Pancreas (tissue), 10 donors: ENCODE data around the gene ABI3BP. TPM values are rescaled to one million over a fixed set of nuclear protein-coding genes. Genes with fewer than 3 reads are reported as not detected.

Experiments used
- ATAC-seq, 4 donors: fragments of 200-7000 bp; cut with Tn5 transposase; one replicate each; pipeline versions ENCODE4 v1.8.0 to v1.9.1; 2020; ENCODE audit warnings: mild to moderate bottlenecking in 4 of 4, moderate library complexity in 4 of 4
- DNase-seq, 6 donors: peaks; one replicate each; pipeline ENCODE4 v3.0.0-alpha.2; 2020
- FAIRE-seq: peaks from 2 replicates; lab custom pipeline; 2012; peaks lifted over from hg19 to GRCh38; lab: Jason Lieb, UNC
- H3K27ac ChIP-seq, 4 donors: fragments of 200-600 bp; sonication (generic); 1 replicate in 3 of 4; 2 replicates in 1 of 4; pipeline versions ENCODE4 v1.5.0 to v1.8.0; 2020
- H3K27me3 ChIP-seq, 4 donors: fragments of 200-600 bp; one replicate each; pipeline ENCODE4 v1.8.0; 2021
- H3K36me3 ChIP-seq, 3 donors: fragments of 200-600 bp; sonication (generic) in 1 of 3; one replicate each; pipeline versions ENCODE4 v1.5.0 to v1.8.0; 2020 to 2021
- H3K4me1 ChIP-seq, 3 donors: fragments of 200-600 bp; one replicate each; pipeline ENCODE4 v1.8.0; 2021
- H3K4me3 ChIP-seq, 4 donors: fragments of 200-600 bp; sonication (generic) in 2 of 4; one replicate each; pipeline versions ENCODE4 v1.5.0 to v1.8.0; 2020 to 2021
- H3K9me3 ChIP-seq, 4 donors: fragments of 200-600 bp; one replicate each; pipeline ENCODE4 v1.8.0; 2021
- CTCF ChIP-seq, 4 donors: fragments of 200-600 bp; sonication (generic) in 3 of 4; IDR thresholded peaks; one replicate each; pipeline versions ENCODE4 v1.5.0 to v1.8.0; 2021; ENCODE audit warnings: antibody characterized with exemption in 4 of 4
- WGBS, 2 donors: extraction: QIAGEN DNeasy Blood & Tissue Kit; methylation state at CpG; one replicate each; pipeline ENCODE4 v1.1.7; 2013; 5-methylcytosine and 5-hydroxymethylcytosine counted together
- intact Hi-C, 3 donors: fragments of 100-400 bp; cut with DNase I; formaldehyde crosslinking; loops; one replicate each; pipeline versions ENCODE4 v1.11.1 to v1.14.2; 2022
- polyA plus RNA-seq, 2 donors: library from polyadenylated mRNA; stranded (reverse); fragments of 200-250 nt; gene quantifications; one replicate each; pipeline ENCODE4 v1.2.3, GENCODE V29; 2013
- total RNA-seq, 6 donors: library from RNA; stranded (reverse); fragmentation: NEBNext Ultra II Directional in 4 of 6; extraction: Animal tissue kit (Norgen Biotek cat#: 25700) in 4 of 6; gene quantifications; one replicate each; pipeline versions ENCODE4 v1.2.1 to v1.2.4, GENCODE V29; 2021 to 2023
- donor health status: healthy with polysubstance abuse.
- donor health status: DM: no; HTN: no; CAD: no; lungs with moderate emphysema.
- donor health status: DM: no; HTN: no; CAD: no.
- donor health status: control.
- donor health status: control.
- donor health status: Bipolar disorder and iron deficiency.
- donor health status: DM: yes; HTN: yes; CAD: no.
- donor health status: DM: no; HTN: no; CAD: no.
- donor health status: DM: no; HTN: no; CAD: no.
- donor health status: DM: yes; HTN: yes; CAD: no.

ABI3BP gene
- total and polyA plus RNA-seq, 8 donors, result 2.6 to 25.3 (median 5.8) TPM

GRCh38 chr3:100740207-100740606, 253.0 kb downstream of the ABI3BP start:
- Histone ChIP-seq H3K27me3 (no peaks in the 10 kb centered on the region), H3K9me3 (no peaks in the 10 kb centered on the region), H3K4me1 (peaks cover 0 to 3% (median 0%) of the 10 kb centered on the region in 3 donors), H3K4me3 (no peak overlapping the region), H3K36me3 (peaks cover 0 to 41% (median 14%) of the 10 kb centered on the region in 3 donors), H3K27ac (no peak overlapping the region)
- intact Hi-C loops, result no loop called here
- ATAC-seq (no peak), FAIRE-seq (no peak), DNase-seq (no peak)
- 85 to 89% methylated on average over 1 of the region's 1 CpG for WGBS, 2 donors
- TF ChIP-seq CTCF (IDR thresholded peaks at IDR 0.05), result no peak

- WGBS, 2 donors, result 8 to 14% methylated on average over 2 of the region's 2 CpGs
- FAIRE-seq, result no peak
- DNase-seq, result no peak
Measured at GRCh38 chr3:100737334-100737733, 255.9 kb downstream of the ABI3BP start.

GRCh38 chr3:100732435-100732834, 260.8 kb downstream of the ABI3BP start:
- 70 to 73% methylated on average over 3 of the region's 3 CpGs for WGBS, 2 donors
- FAIRE-seq (no peak), ATAC-seq (no peak), DNase-seq (no peak)
- Histone ChIP-seq H3K4me3 (no peak overlapping the region), H3K4me1 (no peaks in the 10 kb centered on the region), H3K36me3 (peaks cover 0 to 10% (median 0%) of the 10 kb centered on the region in 3 donors), H3K27me3 (no peaks in the 10 kb centered on the region), H3K27ac (no peak overlapping the region), H3K9me3 (no peaks in the 10 kb centered on the region)
- no peak for TF ChIP-seq CTCF (IDR thresholded peaks at IDR 0.05)
- intact Hi-C loops, result no loop called here

More at GRCh38 chr3:100737334-100737733, 255.9 kb downstream of the ABI3BP start:
- H3K27ac ChIP-seq, result no peak overlapping the region
- TF ChIP-seq CTCF (IDR thresholded peaks at IDR 0.05), result peak in 1 of 4 donors; percentile 14
- no peaks in the 10 kb centered on the region for H3K9me3 ChIP-seq
- no peak overlapping the region for H3K4me3 ChIP-seq
- no peaks in the 10 kb centered on the region for H3K27me3 ChIP-seq
- intact Hi-C loops, result no loop called here
- peaks cover 0 to 3% (median 0%) of the 10 kb centered on the region in 3 donors for H3K4me1 ChIP-seq
- H3K36me3 ChIP-seq, result peaks cover 0 to 31% (median 11%) of the 10 kb centered on the region in 3 donors
- ATAC-seq, result peak; percentile 48 to 68 (median 60)

GRCh38 chr3:100730524-100730923, 262.7 kb downstream of the ABI3BP start:
- TF ChIP-seq CTCF (IDR thresholded peaks at IDR 0.05), result no peak
- Histone ChIP-seq H3K4me3 (no peak overlapping the region), H3K4me1 (no peaks in the 10 kb centered on the region), H3K27me3 (no peaks in the 10 kb centered on the region), H3K27ac (no peak overlapping the region), H3K36me3 (no peaks in the 10 kb centered on the region), H3K9me3 (no peaks in the 10 kb centered on the region)
- ATAC-seq (no peak), FAIRE-seq (no peak), DNase-seq (no peak)
- intact Hi-C loops, result no loop called here
- WGBS, 2 donors, result 82 to 87% methylated on average over 3 of the region's 3 CpGs

GRCh38 chr3:100726706-100727105, 266.5 kb downstream of the ABI3BP start:
- no peak for ATAC-seq
- H3K27me3 ChIP-seq, result no peaks in the 10 kb centered on the region
- no peak for DNase-seq
- H3K9me3 ChIP-seq, result no peaks in the 10 kb centered on the region
- no peak overlapping the region for H3K4me3 ChIP-seq
- no peak for TF ChIP-seq CTCF (IDR thresholded peaks at IDR 0.05)
- H3K36me3 ChIP-seq, result peaks cover 0 to 7% (median 0%) of the 10 kb centered on the region in 3 donors
- intact Hi-C loops, result no loop called here
- H3K27ac ChIP-seq, result no peak overlapping the region
- no peak for FAIRE-seq
- 83 to 87% methylated on average over 1 of the region's 1 CpG for WGBS, 2 donors
- H3K4me1 ChIP-seq, result no peaks in the 10 kb centered on the region
